ENCODE measurements around the gene SNX25. TPM values are rescaled to one million over a fixed set of nuclear protein-coding genes. Genes with fewer than 3 reads are reported as not detected.
"Not testable (repeated sequence)": the region's sequence is repeated elsewhere in the genome, so short reads cannot be mapped to it uniquely, and the experiment has no call there.

The SNX25 gene
- total RNA-seq, 2 experiments from 2014 or later = 12.4 to 14.3 TPM

DNA sequence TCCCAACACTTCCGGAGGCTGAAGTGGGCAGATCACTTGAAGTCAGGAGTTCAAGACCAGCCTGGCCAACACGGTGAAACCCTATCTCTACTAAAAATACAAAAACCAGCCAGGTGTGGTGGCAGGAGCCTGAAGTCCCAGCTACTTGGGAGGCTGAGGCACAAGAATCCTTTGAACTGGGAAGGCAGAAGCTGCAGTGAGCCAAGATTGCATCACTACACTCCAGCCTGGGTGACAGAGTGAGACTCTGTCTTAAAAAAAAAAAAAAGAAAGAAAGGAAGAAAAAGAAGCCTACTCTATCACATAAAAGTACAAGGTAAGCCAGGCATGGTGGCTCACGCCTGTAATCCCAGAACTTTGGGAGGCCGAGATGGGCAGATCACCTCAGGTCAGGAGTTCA is 11.2 kb upstream of the SNX25 start:
- DNase-seq, H3K27me3 Mint-ChIP-seq, H3K27ac Mint-ChIP-seq, H3K9me3 Mint-ChIP-seq, H3K4me3 Mint-ChIP-seq: not testable (repeated sequence)
- Mint-ChIP-seq H3K4me1 (peaks cover 33% of the 10 kb centered on the region), H3K36me3 (peaks cover 22% of the 10 kb centered on the region)

DNA sequence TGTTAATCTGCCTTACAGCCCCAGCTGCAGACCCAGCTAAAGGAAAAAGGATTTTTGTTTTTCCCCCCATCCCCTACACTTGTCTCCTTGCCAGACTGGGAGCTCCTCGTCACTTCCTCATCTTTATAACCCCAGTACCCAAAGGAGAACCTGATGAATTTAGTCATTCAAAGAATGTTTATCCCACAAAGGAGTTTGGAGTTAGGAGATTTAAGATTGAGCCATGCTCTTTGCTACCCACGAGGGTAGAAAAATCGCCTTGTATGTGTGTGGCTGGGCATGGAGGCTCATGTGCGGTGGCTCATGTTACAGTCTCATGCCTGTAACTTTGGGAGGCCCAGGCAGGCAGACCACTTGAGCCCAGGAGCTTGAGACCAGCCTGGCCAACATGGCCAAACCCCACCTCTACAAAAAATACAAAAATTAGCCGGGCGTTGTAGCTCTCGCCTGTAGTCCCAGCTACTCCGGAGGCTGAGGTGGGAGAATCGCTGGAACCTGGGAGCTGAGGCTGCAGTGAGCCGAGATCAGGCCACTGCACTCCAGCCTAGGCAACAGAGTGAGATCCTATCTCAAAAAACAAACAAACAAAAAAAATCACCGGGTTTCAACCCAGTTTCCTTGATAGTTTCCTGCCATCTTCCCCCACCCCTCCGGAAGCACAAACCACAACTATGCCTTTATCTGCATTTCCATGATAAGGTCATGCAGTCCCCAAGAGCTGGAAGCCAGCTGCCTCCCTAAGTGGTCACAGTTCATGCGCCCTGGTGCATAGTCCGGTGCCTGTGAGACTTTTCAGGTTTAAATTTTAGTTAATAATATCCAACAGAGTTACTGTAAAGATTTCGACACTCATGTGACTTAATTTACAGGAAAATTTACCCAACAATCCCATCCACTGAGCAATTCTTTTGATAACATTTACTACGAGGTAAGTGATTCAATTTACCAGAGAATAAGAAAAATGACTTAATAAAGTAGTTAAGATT is 7.1 kb upstream of the SNX25 start:
- DNase-seq = peak; percentile 28
- H3K9me3 Mint-ChIP-seq = no peaks in the 10 kb centered on the region
- no peaks in the 10 kb centered on the region for H3K27me3 Mint-ChIP-seq
- H3K36me3 Mint-ChIP-seq = peaks cover 16% of the 10 kb centered on the region
- peak overlapping the region; percentile 95 for H3K27ac Mint-ChIP-seq
- peaks cover 37% of the 10 kb centered on the region for H3K4me1 Mint-ChIP-seq
- peak overlapping the region; percentile 93 for H3K4me3 Mint-ChIP-seq

GRCh38 chr4:185202984-185203485 is 6.4 kb upstream of the SNX25 start:
- Mint-ChIP-seq H3K4me1 (peaks cover 37% of the 10 kb centered on the region), H3K9me3 (no peaks in the 10 kb centered on the region), H3K36me3 (peaks cover 16% of the 10 kb centered on the region), H3K27ac (peak overlapping the region; percentile 95), H3K4me3 (peak overlapping the region; percentile 93), H3K27me3 (no peaks in the 10 kb centered on the region)
- no peak for DNase-seq

DNA sequence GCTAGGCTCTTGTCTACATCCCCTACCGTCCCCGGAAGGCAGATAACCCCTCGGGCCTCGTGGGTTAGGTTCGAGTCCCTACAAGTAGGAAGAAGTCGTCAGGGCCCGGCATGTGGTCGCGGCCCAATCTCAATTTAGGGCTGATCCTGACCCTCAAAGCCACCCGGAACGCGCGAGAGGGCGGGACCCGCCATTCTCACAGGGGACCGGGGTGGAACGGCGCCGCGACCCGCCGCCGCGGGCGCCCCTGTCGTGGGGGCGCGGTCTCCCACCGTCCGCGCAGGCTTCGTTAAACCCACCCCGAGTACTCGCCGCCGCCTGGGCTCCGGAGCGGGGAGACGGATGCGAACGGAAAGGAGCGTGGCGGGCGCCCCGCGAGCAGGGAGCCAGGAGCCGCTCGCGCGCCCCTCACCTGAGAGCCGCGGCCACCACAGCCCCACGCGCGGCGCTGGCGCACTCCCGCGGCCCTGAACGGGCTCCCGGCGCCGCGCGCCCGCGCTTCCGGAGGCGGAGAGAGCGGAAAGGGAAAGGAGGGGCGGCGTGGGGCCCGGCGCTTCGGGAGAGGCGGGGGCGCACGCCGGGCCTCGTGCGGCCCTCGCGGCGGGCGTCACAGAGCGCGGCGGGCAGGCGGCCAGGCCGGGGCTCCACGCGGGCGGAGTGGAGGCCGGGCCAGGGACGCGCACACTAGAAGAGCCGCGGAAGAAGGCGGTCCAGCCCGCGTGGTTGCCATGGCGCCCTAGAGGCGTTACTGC is 5.7 kb upstream of the SNX25 start, which contains the start of gene CFAP97:
CFAP97 (minus strand) TSS at position 515 of the 752 bp plus-strand sequence. CDS start 12,804 bp downstream, outside the sequence.
- Mint-ChIP-seq H3K27ac (peak within 1 kb of the TSS; percentile 95), H3K4me3 (peak within 1 kb of the TSS; percentile 93), H3K36me3 (peaks cover 13% of the 10 kb centered on the region), H3K9me3 (no peaks in the 10 kb centered on the region), H3K4me1 (peaks cover 38% of the 10 kb centered on the region), H3K27me3 (no peaks in the 10 kb centered on the region)
- peak; percentile 86 for DNase-seq

DNA sequence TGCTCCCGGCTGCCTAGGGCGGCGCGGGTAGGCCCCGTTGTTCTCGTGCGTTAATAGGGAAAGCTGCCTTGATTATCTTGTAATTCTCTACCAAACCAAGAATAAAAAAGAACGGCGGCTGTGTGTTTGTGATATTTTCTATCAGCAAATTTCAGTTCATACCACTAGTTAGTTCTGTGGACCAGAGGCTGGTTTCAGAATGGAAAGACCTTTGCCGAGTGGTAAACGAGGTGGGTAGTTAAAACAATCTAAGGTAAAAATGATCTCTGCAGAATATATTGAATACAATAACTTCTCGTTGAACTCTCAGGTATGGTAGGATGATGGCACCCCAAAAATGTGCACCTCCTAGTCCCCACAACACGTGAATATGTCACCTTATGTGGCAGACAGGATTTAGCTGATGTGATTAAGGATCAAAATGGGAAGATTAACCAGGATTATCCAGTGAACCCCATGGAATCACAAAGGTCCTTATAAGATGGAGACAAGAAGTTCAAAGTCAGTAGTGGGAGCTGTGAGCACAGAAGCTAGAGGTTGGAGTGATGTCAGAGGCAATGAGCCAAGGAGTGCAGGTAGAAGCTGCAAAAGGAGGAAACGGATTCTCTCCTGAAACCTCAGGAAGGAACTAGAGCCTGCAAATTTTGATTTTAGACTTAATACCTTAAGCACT is 5.0 kb upstream of the SNX25 start:
- Mint-ChIP-seq H3K4me1 (peaks cover 43% of the 10 kb centered on the region), H3K36me3 (peaks cover 13% of the 10 kb centered on the region), H3K27me3 (no peaks in the 10 kb centered on the region), H3K9me3 (no peaks in the 10 kb centered on the region), H3K27ac (peak overlapping the region; percentile 92), H3K4me3 (peak overlapping the region; percentile 81)
- DNase-seq = no peak

DNA sequence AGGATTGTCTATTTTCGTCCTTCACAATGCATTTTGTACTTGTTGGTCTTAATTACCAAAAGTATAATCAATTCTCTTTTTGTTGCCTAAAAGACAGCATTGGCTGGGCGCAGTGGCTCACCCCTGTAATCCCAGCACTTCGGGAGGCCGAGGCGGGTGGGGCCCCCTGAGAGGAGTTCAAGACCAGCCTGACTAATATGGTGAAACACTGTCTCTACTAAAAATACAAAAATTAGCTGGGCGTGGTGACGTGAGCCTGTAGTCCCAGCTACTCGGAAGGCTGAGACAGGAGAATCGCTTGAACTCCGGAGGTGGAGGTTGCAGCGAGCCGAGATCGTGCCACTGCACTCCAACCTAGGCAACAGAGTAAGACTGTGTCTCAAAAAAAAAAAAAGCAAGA is 4.3 kb upstream of the SNX25 start:
- H3K4me1 Mint-ChIP-seq = peaks cover 43% of the 10 kb centered on the region
- H3K4me3 Mint-ChIP-seq = peak overlapping the region; percentile 81
- not testable (repeated sequence) for DNase-seq, H3K36me3 Mint-ChIP-seq, H3K9me3 Mint-ChIP-seq, H3K27ac Mint-ChIP-seq, H3K27me3 Mint-ChIP-seq

GRCh38 chr4:185205697-185206342 is 3.6 kb upstream of the SNX25 start:
- Mint-ChIP-seq H3K4me3 (no peak overlapping the region), H3K9me3 (no peaks in the 10 kb centered on the region), H3K36me3 (peaks cover 7% of the 10 kb centered on the region), H3K4me1 (peaks cover 39% of the 10 kb centered on the region), H3K27me3 (no peaks in the 10 kb centered on the region), H3K27ac (no peak overlapping the region)
- DNase-seq = no peak

DNA sequence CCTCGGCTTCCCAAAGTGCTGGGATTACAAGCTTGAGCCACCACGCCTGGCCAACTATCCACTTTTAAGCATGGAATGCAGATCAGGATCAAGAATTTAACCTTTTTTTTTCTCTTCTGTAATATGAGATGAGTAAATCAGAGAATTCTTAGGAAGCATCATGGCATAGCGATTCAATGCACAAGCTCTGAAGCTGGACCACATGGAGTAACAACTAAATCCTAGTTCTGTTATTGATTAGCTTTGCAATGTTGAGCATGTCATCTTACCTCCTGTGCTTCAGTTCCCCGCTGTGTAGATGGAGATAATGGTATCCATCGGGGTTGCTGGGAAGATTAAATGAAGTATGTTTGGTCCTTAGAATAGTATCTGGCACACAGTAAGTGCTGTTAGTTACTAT is 1.9 kb upstream of the SNX25 start:
- H3K4me3 Mint-ChIP-seq = no peak overlapping the region
- peaks cover 1% of the 10 kb centered on the region for H3K36me3 Mint-ChIP-seq
- H3K4me1 Mint-ChIP-seq = peaks cover 37% of the 10 kb centered on the region
- no peak for DNase-seq
- no peak overlapping the region for H3K27ac Mint-ChIP-seq
- H3K9me3 Mint-ChIP-seq = no peaks in the 10 kb centered on the region
- H3K27me3 Mint-ChIP-seq = no peaks in the 10 kb centered on the region

GRCh38 chr4:185209852-185210101 is 379 bp downstream of the SNX25 start:
- not testable (repeated sequence) for H3K4me3 Mint-ChIP-seq, H3K27ac Mint-ChIP-seq, H3K9me3 Mint-ChIP-seq, H3K27me3 Mint-ChIP-seq, DNase-seq, H3K36me3 Mint-ChIP-seq
- peaks cover 32% of the 10 kb centered on the region for H3K4me1 Mint-ChIP-seq

DNA sequence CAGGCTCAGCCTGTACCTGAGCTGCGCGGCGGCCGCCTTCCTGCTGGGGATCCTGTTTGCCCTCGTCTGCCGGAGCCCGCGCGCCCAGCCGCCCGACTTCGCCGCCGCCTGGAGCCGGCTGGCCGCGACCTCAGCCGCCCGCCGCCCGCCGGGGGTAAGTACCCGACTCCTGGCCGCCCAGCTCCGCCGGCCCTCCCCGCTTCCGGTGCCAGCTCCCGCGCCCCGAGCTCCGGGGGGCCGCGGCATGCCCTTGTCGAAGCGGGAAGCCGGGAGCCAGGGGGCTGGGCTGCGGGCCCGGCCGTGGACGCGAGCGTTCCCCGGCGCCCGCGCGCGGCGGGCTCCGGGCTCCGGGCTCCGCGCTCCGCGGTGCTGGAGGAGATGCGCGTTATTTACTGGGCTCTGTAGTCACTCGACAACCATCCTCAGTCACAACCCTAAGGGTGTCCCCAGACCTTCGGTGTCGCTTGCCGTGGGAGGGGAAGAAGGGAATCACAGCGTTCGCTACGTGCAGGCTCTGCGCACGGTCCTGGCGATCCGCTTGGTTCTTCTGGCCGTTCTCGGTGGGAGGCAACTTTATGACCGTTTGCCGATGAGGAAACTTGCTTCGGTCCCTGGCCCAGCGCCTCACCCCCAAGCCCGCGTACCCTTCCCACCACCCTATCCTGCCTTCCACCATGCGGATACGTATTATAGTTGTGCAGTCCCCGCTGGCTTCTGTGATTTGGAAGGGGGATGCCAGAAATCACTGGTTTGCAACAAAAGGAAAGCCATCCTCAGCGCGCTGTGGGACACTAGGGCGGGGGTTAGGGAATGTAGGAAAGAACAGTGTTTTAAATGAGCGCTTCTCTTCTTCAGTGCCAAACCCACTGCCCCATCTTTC is 944 bp downstream of the SNX25 start:
- peak; percentile 59 for DNase-seq
- no peaks in the 10 kb centered on the region for H3K9me3 Mint-ChIP-seq
- H3K4me1 Mint-ChIP-seq = peaks cover 27% of the 10 kb centered on the region
- no peaks in the 10 kb centered on the region for H3K27me3 Mint-ChIP-seq
- H3K4me3 Mint-ChIP-seq = peak overlapping the region; percentile 84
- H3K36me3 Mint-ChIP-seq = peaks cover 2% of the 10 kb centered on the region
- H3K27ac Mint-ChIP-seq = peak overlapping the region; percentile 69

DNA sequence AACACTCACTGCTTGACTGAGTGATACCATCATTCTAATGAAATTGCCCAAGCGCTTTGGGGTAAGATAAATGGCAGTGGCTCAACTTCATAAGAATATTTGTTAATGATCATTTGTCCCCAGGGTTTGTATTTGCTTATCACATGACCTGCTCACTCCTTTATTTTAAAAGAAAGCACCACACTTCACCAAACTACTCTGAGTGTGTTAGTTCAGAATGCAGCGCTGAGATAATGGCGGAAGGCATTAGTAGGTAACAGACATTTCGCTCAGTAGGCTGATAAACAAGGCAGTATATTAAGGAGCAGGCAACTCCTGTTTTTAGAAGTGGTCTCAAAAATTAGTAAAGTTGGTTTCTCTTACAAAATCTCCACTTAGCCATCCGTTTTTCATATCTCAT is 1.6 kb downstream of the SNX25 start:
- peaks cover 21% of the 10 kb centered on the region for H3K4me1 Mint-ChIP-seq
- no peak overlapping the region for H3K27ac Mint-ChIP-seq
- peaks cover 2% of the 10 kb centered on the region for H3K36me3 Mint-ChIP-seq
- H3K9me3 Mint-ChIP-seq = no peaks in the 10 kb centered on the region
- H3K4me3 Mint-ChIP-seq = peak overlapping the region; percentile 84
- no peak for DNase-seq
- H3K27me3 Mint-ChIP-seq = no peaks in the 10 kb centered on the region

DNA sequence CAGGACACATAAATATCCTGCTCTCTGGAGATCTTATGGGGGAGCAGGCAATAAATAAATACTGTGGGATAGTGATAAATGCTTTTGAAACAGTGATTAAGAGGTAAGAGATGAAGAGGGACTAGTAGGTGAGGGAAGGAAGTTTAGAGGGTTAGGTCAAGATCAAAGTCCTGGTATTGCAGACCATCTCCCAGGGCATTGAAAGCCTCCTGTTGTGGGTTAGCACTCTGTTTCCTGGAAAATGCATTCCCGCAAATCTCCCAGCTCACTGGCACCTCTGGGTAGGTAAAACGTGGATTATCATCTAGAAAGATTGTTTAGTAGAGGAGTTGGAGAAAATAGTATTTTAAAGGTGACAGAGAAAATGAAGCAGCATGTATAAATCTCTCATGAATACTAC is 2.2 kb downstream of the SNX25 start:
- H3K36me3 Mint-ChIP-seq = peaks cover 2% of the 10 kb centered on the region
- peak overlapping the region; percentile 84 for H3K4me3 Mint-ChIP-seq
- H3K27me3 Mint-ChIP-seq = no peaks in the 10 kb centered on the region
- no peak overlapping the region for H3K27ac Mint-ChIP-seq
- H3K9me3 Mint-ChIP-seq = no peaks in the 10 kb centered on the region
- H3K4me1 Mint-ChIP-seq = peaks cover 23% of the 10 kb centered on the region
- DNase-seq = no peak

- DNase-seq = no peak
- H3K27me3 Mint-ChIP-seq = no peaks in the 10 kb centered on the region
- no peak overlapping the region for H3K27ac Mint-ChIP-seq
- peaks cover 2% of the 10 kb centered on the region for H3K36me3 Mint-ChIP-seq
- H3K4me3 Mint-ChIP-seq = no peak overlapping the region
- H3K4me1 Mint-ChIP-seq = peaks cover 26% of the 10 kb centered on the region
- no peaks in the 10 kb centered on the region for H3K9me3 Mint-ChIP-seq
Measured at GRCh38 chr4:185212581-185212980, 3.2 kb downstream of the SNX25 start.

DNA sequence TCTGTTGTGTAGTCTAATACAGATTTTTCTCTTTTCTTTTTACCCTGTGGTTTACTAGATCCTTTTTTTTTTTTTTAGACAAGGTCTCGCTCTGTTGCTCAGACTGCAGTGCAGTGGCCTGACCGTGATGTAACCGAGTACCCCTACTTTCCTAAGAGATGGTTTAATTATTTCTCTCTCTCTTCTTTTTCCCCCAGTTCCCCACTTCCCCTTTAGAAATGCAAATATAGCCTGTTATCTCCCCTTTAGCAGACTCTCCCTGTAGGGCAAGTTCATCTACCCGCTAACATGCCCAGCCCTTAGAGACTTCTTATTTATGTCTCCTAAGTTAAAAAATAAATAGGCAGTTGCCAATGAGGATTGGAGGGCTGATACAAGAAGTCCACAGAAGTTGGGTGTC is 4.5 kb downstream of the SNX25 start:
- Mint-ChIP-seq H3K4me3 (no peak overlapping the region), H3K36me3 (peaks cover 2% of the 10 kb centered on the region), H3K27me3 (no peaks in the 10 kb centered on the region), H3K4me1 (peaks cover 24% of the 10 kb centered on the region), H3K9me3 (no peaks in the 10 kb centered on the region), H3K27ac (no peak overlapping the region)
- DNase-seq = no peak

All from activated naive CD8-positive, alpha-beta T cell treated with anti-CD3 and anti-CD28 coated beads for 36 hours (primary cell).